ENCODE data around the gene PALLD. TPM values are rescaled to one million over a fixed set of nuclear protein-coding genes. Genes with fewer than 3 reads are reported as not detected.

The PALLD gene
- total RNA-seq, 1 experiment from 2014 or later: 18.3 TPM

DNA sequence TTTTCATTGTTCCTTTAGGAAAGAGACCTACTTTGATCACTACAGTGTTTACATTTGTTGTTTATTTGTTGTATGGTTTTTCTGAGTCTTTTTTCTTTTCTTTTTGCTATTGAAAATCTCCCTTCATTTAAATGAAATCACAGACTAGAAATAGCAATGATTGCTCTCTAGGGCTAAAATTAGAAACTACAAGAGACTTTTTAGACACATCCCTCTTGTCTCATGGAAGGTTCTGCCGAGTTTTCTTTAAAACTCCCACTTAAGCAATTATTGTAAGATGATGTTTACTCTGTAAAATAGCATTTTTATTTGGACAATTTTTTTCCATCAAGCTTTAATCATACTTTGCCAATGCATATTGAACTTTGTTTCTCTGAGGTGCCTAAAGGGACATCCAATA is 136.6 kb downstream of the PALLD start:
- DNase-seq: no peak
- Histone ChIP-seq H4K8ac (replicated peaks; ENCODE audit: insufficient read length, low read depth, low read length) (no peak overlapping the region), H2BK5ac (ENCODE audit: insufficient read length, low read length) (no peak overlapping the region), H3K79me2 (ENCODE audit: insufficient read depth, low read length) (no peaks in the 10 kb centered on the region; the same call in 1 of the 2 replicates), H3K56ac (ENCODE audit: insufficient read length, low read depth, low read length) (no peak overlapping the region), H3K14ac (ENCODE audit: insufficient read depth, low read length) (no peak overlapping the region), H3K18ac (ENCODE audit: insufficient read length, low read depth, low read length) (no peak overlapping the region), H2AFZ (ENCODE audit: low read length) (no peak overlapping the region), H4K5ac (ENCODE audit: insufficient read length, low read depth, low read length) (no peak overlapping the region), H2BK15ac (ENCODE audit: low read depth, low read length) (no peak overlapping the region), H2AK5ac (ENCODE audit: insufficient read length, low read length) (no peak overlapping the region), H2BK12ac (ENCODE audit: insufficient read length, low read depth, low read length) (no peak overlapping the region), H3K9me3 (ENCODE audit: control insufficient read depth, low read depth, low read length) (no peaks in the 10 kb centered on the region), H3K23ac (ENCODE audit: insufficient read length, low read depth, low read length) (no peak overlapping the region), H3K4me1 (ENCODE audit: insufficient read depth, low read length) (peaks cover 2% of the 10 kb centered on the region; the same call in 1 of the 2 replicates), H3K9ac (ENCODE audit: extremely low read depth, insufficient read length, low read length) (no peak overlapping the region), H2BK120ac (ENCODE audit: low read depth, low read length, poor library complexity, severe bottlenecking) (no peak overlapping the region), H4K91ac (ENCODE audit: insufficient read length, low read depth, low read length) (no peak overlapping the region), H3K4me2 (ENCODE audit: insufficient read depth, insufficient read length, low read length) (no peak overlapping the region), H3K79me1 (ENCODE audit: insufficient read depth, low read depth, low read length, poor library complexity, severe bottlenecking) (no peaks in the 10 kb centered on the region), H3T11ph (ENCODE audit: low read length) (no peak overlapping the region), H3K27ac (ENCODE audit: insufficient read length, low read depth, low read length) (no peak overlapping the region), H4K20me1 (ENCODE audit: control insufficient read depth, insufficient read depth, insufficient read length) (no peaks in the 10 kb centered on the region), H3K4ac (ENCODE audit: low read depth, low read length) (no peak overlapping the region), H3K27me3 (ENCODE audit: insufficient read depth, low read length) (no peaks in the 10 kb centered on the region; the same call in 1 of the 2 replicates), H2BK20ac (ENCODE audit: low read depth, low read length, poor library complexity, severe bottlenecking) (no peak overlapping the region), H3K23me2 (ENCODE audit: insufficient read length, low read depth, low read length, poor library complexity, severe bottlenecking) (peaks cover 7% of the 10 kb centered on the region)
- no CpG with 5 or more reads among the region's 1 CpG for WGBS (ENCODE audit: extremely low coverage, insufficient read length, low lambda C conversion rate)
- no peak for TF ChIP-seq CTCF (conservative IDR thresholded peaks at IDR 0.05)
- no peak overlapping the region for H3K4me3 Mint-ChIP-seq
- H3K36me3 Mint-ChIP-seq (ENCODE audit: insufficient read depth in 1 of 3, low read depth in 3 of 3): no peaks in the 10 kb centered on the region
- H3K27ac Mint-ChIP-seq: no peak overlapping the region
- H3K4me1 Mint-ChIP-seq: peaks cover 43 to 57% of the 10 kb centered on the region in 2 experiments
- no peaks in the 10 kb centered on the region for H3K9me3 Mint-ChIP-seq
- H3K27me3 Mint-ChIP-seq (ENCODE audit: low read depth): peaks cover 25% of the 10 kb centered on the region

Measured in H9 (cell line).